ENCODE results near the gene SMIM12. TPM values are rescaled to one million over a fixed set of nuclear protein-coding genes. Genes with fewer than 3 reads are reported as not detected.
A peak's percentile ranks its signal among the peaks of the same experiment; 100 is the strongest.

SMIM12 gene
- total and polyA plus RNA-seq, 7 donors: 18.0 to 63.1 (median 25.3) TPM

DNA sequence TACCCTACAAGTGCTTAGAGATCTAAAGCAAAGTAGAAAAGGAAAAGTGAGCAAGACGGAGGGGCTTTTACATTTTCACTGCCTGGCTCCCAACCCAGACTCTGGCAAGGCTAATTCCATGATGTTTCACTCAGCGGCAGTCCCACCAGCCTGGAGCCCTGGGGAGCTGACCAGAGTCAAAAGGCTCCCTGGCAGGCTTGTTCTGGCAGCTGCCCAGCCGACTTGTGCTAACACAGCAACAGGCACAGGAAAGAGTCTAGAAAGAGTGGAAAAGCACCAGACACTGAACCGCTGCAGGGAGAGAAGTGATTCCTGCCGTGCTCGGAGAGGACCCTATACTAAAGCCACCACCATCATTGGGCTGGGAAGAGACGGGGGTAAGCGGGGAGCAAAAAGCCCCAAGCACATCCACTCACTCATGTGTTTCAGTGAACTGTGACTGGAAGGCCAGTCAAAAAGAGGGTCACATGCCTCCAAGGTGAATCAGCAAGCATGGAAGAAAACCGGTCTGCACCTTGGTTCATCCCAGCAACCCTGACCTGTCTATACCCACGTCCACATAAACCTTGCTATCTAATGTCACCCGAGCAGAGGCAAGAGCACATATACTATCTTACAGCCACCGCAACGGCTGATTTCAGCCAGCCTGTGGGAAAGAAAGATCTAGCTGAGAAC, 8.0 kb downstream of the SMIM12 start:
- Histone ChIP-seq H3K4me1 (peaks cover 0 to 13% (median 8%) of the 10 kb centered on the region in 4 donors), H3K4me3 (no peak overlapping the region), H3K36me3 (peaks cover 0 to 29% (median 14%) of the 10 kb centered on the region in 4 donors), H3K27me3 (no peaks in the 10 kb centered on the region), H3K9me3 (no peaks in the 10 kb centered on the region), H3K27ac (peak overlapping the region in 3 of 4 donors; percentile 6 to 75 (median 40))
- intact Hi-C loops (cut with DNase I): loop anchor here (10.0 kb wide), 1 partner anchor 443 kb away; no protein-coding TSS in a partner anchor
- WGBS, 2 donors: 87 to 91% methylated on average over 13 of the region's 13 CpGs
- TF ChIP-seq EP300 (IDR thresholded peaks at IDR 0.05) (no peak), POLR2AphosphoS5 (IDR thresholded peaks at IDR 0.05) (no peak)
- peak; percentile 71 for DNase-seq

DNA sequence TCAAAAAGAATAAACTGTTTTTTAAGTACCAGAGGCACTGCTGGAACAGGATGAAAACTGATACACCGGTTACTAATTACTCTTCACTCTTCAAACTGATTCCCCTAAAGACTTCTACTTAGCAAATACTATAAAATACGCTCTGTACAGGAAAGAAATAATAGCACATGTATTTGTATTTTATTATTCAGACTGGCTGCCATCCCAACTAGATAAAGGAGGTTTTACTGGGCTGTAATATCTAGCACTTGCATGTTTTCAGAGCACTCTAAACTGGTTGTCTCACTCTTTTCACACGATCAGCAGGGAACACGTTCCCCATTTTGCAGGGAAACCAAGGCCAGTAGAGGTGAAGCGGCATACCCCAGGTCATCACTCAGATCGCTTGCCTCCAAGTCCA, 9.2 kb downstream of the SMIM12 start:
- Histone ChIP-seq H3K9me3 (no peaks in the 10 kb centered on the region), H3K27me3 (no peaks in the 10 kb centered on the region), H3K36me3 (peaks cover 0 to 24% (median 8%) of the 10 kb centered on the region in 4 donors), H3K4me3 (no peak overlapping the region), H3K27ac (no peak overlapping the region), H3K4me1 (peaks cover 0 to 12% (median 8%) of the 10 kb centered on the region in 4 donors)
- DNase-seq: no peak
- 29 to 72% methylated on average over 6 of the region's 6 CpGs for WGBS, 2 donors
- intact Hi-C loops (cut with DNase I): loop anchor here (10.0 kb wide), 1 partner anchor 444 kb away; no protein-coding TSS in a partner anchor
- TF ChIP-seq POLR2A (IDR thresholded peaks at IDR 0.05) (no peak), POLR2AphosphoS5 (IDR thresholded peaks at IDR 0.05) (no peak), EP300 (IDR thresholded peaks at IDR 0.05) (no peak)
- TF ChIP-seq, protein P1, sequence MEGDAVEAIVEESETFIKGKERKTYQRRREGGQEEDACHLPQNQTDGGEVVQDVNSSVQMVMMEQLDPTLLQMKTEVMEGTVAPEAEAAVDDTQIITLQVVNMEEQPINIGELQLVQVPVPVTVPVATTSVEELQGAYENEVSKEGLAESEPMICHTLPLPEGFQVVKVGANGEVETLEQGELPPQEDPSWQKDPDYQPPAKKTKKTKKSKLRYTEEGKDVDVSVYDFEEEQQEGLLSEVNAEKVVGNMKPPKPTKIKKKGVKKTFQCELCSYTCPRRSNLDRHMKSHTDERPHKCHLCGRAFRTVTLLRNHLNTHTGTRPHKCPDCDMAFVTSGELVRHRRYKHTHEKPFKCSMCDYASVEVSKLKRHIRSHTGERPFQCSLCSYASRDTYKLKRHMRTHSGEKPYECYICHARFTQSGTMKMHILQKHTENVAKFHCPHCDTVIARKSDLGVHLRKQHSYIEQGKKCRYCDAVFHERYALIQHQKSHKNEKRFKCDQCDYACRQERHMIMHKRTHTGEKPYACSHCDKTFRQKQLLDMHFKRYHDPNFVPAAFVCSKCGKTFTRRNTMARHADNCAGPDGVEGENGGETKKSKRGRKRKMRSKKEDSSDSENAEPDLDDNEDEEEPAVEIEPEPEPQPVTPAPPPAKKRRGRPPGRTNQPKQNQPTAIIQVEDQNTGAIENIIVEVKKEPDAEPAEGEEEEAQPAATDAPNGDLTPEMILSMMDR (IDR thresholded peaks at IDR 0.05): no peak

DNA sequence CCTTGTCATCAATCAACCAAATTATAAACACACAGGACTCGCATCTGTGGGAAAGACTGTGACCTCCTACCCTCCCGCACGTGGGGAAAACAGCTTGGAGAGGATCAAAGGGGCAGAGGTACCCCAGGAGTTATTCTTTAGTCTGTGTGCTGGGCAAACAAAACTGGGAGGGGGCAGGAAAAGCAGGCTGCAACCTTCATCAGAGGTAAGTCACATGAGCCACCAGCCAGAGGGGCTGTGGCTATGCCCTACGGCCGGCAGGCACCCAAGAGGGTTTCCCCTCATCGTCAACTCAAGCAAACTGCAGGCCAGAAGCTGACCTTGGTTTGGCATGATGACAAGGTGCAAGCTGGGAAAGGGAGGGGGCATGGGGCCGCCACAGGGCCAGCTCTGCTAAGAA, 12.5 kb downstream of the SMIM12 start:
- Histone ChIP-seq H3K4me3 (no peak overlapping the region), H3K9me3 (no peaks in the 10 kb centered on the region), H3K4me1 (peaks cover 0 to 6% (median 3%) of the 10 kb centered on the region in 4 donors), H3K36me3 (no peaks in the 10 kb centered on the region), H3K27ac (no peak overlapping the region), H3K27me3 (no peaks in the 10 kb centered on the region)
- TF ChIP-seq POLR2AphosphoS5 (IDR thresholded peaks at IDR 0.05): no peak
- no peak for TF ChIP-seq POLR2A (IDR thresholded peaks at IDR 0.05)
- TF ChIP-seq, protein P1 (IDR thresholded peaks at IDR 0.05): no peak
- no peak for TF ChIP-seq EP300 (IDR thresholded peaks at IDR 0.05)
- intact Hi-C loops (cut with DNase I): loop anchor here (2.0 kb wide), 1 partner anchor 28 kb away; no protein-coding TSS in a partner anchor
- DNase-seq: peak; percentile 24
- 84 to 85% methylated on average over 7 of the region's 7 CpGs for WGBS, 2 donors

DNA sequence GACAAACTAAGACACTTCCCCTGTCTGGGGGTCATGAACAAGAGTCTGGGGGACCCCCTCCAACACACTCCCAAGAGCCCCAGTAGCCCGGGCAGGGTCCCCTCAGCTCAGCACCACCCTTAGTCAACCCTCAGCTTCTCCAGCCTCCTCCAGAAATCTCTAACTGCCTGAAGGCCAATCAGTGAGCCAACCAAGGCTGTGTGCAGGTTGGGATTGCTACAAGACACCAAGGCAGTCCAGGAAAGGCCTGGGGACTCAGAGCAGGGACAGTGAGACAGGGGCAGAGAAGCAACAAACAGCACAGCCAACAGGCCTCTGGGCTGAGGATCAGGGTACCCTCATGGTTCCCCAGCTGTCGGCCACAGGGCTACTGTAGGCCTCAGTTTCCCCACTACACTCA, 13.3 kb downstream of the SMIM12 start:
- Histone ChIP-seq H3K27me3 (no peaks in the 10 kb centered on the region), H3K27ac (no peak overlapping the region), H3K4me1 (peaks cover 0 to 6% (median 0%) of the 10 kb centered on the region in 4 donors), H3K36me3 (no peaks in the 10 kb centered on the region), H3K9me3 (no peaks in the 10 kb centered on the region), H3K4me3 (no peak overlapping the region)
- no peak for TF ChIP-seq POLR2A (IDR thresholded peaks at IDR 0.05)
- TF ChIP-seq, protein P1 (IDR thresholded peaks at IDR 0.05): no peak
- no peak for TF ChIP-seq EP300 (IDR thresholded peaks at IDR 0.05)
- no peak for TF ChIP-seq POLR2AphosphoS5 (IDR thresholded peaks at IDR 0.05)
- intact Hi-C loops (cut with DNase I): loop anchor here (2.0 kb wide), 1 partner anchor 29 kb away; no protein-coding TSS in a partner anchor
- DNase-seq: peak; percentile 47
- 93 to 98% methylated on average over 2 of the region's 2 CpGs for WGBS, 2 donors

DNA sequence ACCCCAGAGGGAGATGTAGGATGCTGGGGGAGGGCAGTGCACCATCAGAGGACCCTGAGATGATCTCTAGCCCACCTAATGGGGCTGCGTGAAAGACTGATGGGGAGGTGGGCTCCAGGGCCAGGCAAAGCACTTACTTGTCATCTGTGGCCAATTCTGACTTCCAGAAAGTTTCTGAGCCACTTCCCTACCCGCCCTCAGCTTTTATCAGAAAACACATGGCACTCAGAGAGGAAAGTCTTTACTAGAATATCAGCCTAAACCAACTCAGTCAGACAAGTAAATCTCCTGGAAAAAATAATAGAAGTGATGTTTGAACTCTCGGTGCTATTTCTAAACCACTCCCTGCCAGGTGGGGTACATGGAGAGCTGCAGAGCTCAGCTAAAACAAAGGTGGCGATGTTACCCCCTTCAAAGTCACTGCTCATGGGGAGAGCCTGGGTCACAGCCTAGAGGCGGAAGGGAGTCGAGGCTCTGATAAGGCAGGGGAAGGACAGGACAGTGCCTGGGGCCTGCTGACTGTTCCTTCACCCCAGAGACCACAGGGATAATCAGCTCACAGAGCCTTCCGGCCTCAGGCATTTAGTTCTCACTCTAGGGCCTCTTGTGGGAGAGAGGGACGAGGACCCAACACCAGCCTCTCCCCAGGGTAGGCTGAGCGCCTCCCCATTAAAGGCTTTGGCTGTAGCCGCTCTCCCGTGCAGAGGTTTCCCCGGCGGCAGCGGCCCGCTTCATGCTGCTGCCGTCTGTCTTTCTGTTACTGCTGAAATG, 14.2 kb downstream of the SMIM12 start:
- TF ChIP-seq, protein P1 (IDR thresholded peaks at IDR 0.05): no peak
- TF ChIP-seq POLR2AphosphoS5 (IDR thresholded peaks at IDR 0.05) (no peak), EP300 (IDR thresholded peaks at IDR 0.05) (no peak), POLR2A (IDR thresholded peaks at IDR 0.05) (no peak)
- Histone ChIP-seq H3K36me3 (no peaks in the 10 kb centered on the region), H3K27me3 (no peaks in the 10 kb centered on the region), H3K9me3 (no peaks in the 10 kb centered on the region), H3K4me3 (no peak overlapping the region), H3K4me1 (peaks cover 0 to 6% (median 0%) of the 10 kb centered on the region in 4 donors), H3K27ac (no peak overlapping the region)
- intact Hi-C loops (cut with DNase I): no loop called here
- WGBS, 2 donors: 82 to 94% methylated on average over 16 of the region's 16 CpGs
- DNase-seq: peak; percentile 28
